ENCODE measurements around the gene NFIA. TPM values are rescaled to one million over a fixed set of nuclear protein-coding genes. Genes with fewer than 3 reads are reported as not detected.

NFIA gene
- total RNA-seq, 1 experiment from 2014 or later = 0.35 TPM

GRCh38 chr1:61400131-61400770 lies 317.9 kb downstream of the NFIA start:
- DNase-seq = no peak
- Histone ChIP-seq H3K4me2 (ENCODE audit: insufficient read depth, insufficient read length, low read length) (no peak overlapping the region), H4K8ac (replicated peaks; ENCODE audit: insufficient read length, low read depth, low read length) (no peak overlapping the region), H2AFZ (ENCODE audit: low read length) (no peak overlapping the region), H3T11ph (ENCODE audit: low read length) (no peak overlapping the region), H4K91ac (ENCODE audit: insufficient read length, low read depth, low read length) (no peak overlapping the region), H3K23ac (ENCODE audit: insufficient read length, low read depth, low read length) (no peak overlapping the region), H3K27ac (ENCODE audit: insufficient read length, low read depth, low read length) (no peak overlapping the region), H3K79me2 (ENCODE audit: insufficient read depth, low read length) (no peaks in the 10 kb centered on the region), H3K4me1 (ENCODE audit: insufficient read depth, low read length) (no peaks in the 10 kb centered on the region), H2BK15ac (ENCODE audit: low read depth, low read length) (no peak overlapping the region), H3K18ac (ENCODE audit: insufficient read length, low read depth, low read length) (no peak overlapping the region), H3K9me3 (ENCODE audit: control insufficient read depth, low read depth, low read length) (no peaks in the 10 kb centered on the region), H3K27me3 (ENCODE audit: insufficient read depth, low read length) (no peaks in the 10 kb centered on the region), H4K20me1 (ENCODE audit: control insufficient read depth, insufficient read depth, insufficient read length) (no peaks in the 10 kb centered on the region), H2BK12ac (ENCODE audit: insufficient read length, low read depth, low read length) (no peak overlapping the region), H3K79me1 (ENCODE audit: insufficient read depth, low read depth, low read length, poor library complexity, severe bottlenecking) (no peaks in the 10 kb centered on the region), H3K4ac (ENCODE audit: low read depth, low read length) (no peak overlapping the region), H2BK120ac (ENCODE audit: low read depth, low read length, poor library complexity, severe bottlenecking) (no peak overlapping the region), H2BK5ac (ENCODE audit: insufficient read length, low read length) (no peak overlapping the region), H3K23me2 (ENCODE audit: insufficient read length, low read depth, low read length, poor library complexity, severe bottlenecking) (no peaks in the 10 kb centered on the region), H2AK5ac (ENCODE audit: insufficient read length, low read length) (no peak overlapping the region), H3K14ac (ENCODE audit: insufficient read depth, low read length) (no peak overlapping the region), H4K5ac (ENCODE audit: insufficient read length, low read depth, low read length) (no peak overlapping the region), H3K56ac (ENCODE audit: insufficient read length, low read depth, low read length) (no peak overlapping the region), H3K9ac (ENCODE audit: extremely low read depth, insufficient read length, low read length) (no peak overlapping the region), H2BK20ac (ENCODE audit: low read depth, low read length, poor library complexity, severe bottlenecking) (no peak overlapping the region)
- Mint-ChIP-seq H3K27ac (no peak overlapping the region), H3K4me3 (no peak overlapping the region), H3K9me3 (no peaks in the 10 kb centered on the region), H3K27me3 (ENCODE audit: low read depth) (no peaks in the 10 kb centered on the region), H3K36me3 (ENCODE audit: insufficient read depth in 1 of 3, low read depth in 3 of 3) (no peaks in the 10 kb centered on the region), H3K4me1 (0 out of 4 replicates have a peak, but pooled peaks cover 0 to 2% of the 10 kb centered on the region in 2 experiments)
- no peak for TF ChIP-seq CTCF (conservative IDR thresholded peaks at IDR 0.05)
- no CpG with 5 or more reads among the region's 5 CpGs for WGBS (ENCODE audit: extremely low coverage, insufficient read length, low lambda C conversion rate)

All from H9 (cell line).